HEK293 (cell line): ENCODE results near the gene BLOC1S1.

Experiments
- BCL11B ChIP-seq: fragments of 450-650 bp; formaldehyde crosslinking; IDR thresholded peaks from 2 replicates; pipeline ENCODE4 v1.5.1; 2016; ENCODE audit warnings: low read depth, missing biosample characterization, missing genetic modification characterization
- ELK4 ChIP-seq: IDR thresholded peaks from 2 replicates; pipeline ENCODE4 v1.6.1; 2011; ENCODE audit warnings: mild to moderate bottlenecking, low read depth, low read length, borderline replicate concordance
- FEZF1 ChIP-seq: fragments of 450-650 bp; formaldehyde crosslinking; IDR thresholded peaks from 2 replicates; pipeline ENCODE4 v1.5.1; 2016; ENCODE audit warnings: missing biosample characterization, missing genetic modification characterization
- GFI1B ChIP-seq: fragments of 450-650 bp; formaldehyde crosslinking; IDR thresholded peaks from 2 replicates; pipeline ENCODE4 v1.5.1; 2016; ENCODE audit warnings: missing biosample characterization, missing genetic modification characterization
- HOXA7 ChIP-seq: sonication (generic); formaldehyde crosslinking; IDR thresholded peaks from 2 replicates; pipeline ENCODE4 v1.8.1; 2022; ENCODE audit warnings: missing genetic modification reagents, borderline replicate concordance
- KLF8 ChIP-seq: fragments of 450-650 bp; formaldehyde crosslinking; IDR thresholded peaks from 2 replicates; pipeline ENCODE4 v1.5.1; 2016; ENCODE audit warnings: missing biosample characterization, missing genetic modification characterization
- PRDM4 ChIP-seq: fragments of 450-650 bp; formaldehyde crosslinking; IDR thresholded peaks from 2 replicates; pipeline ENCODE4 v1.5.1; 2017; ENCODE audit warnings: missing biosample characterization, missing genetic modification characterization
- SETDB1 ChIP-seq: IDR thresholded peaks from one replicate; pipeline ENCODE4 v1.6.1; 2017; ENCODE audit warnings: mild to moderate bottlenecking, low read length, moderate library complexity, mixed read lengths; ENCODE audit not compliant: insufficient read length
- SP2 ChIP-seq: fragments of 450-650 bp; formaldehyde crosslinking; IDR thresholded peaks from 2 replicates; pipeline ENCODE4 v1.5.1; 2016; ENCODE audit warnings: missing biosample characterization, missing genetic modification characterization
- ZBTB10 ChIP-seq: fragments of 450-650 bp; formaldehyde crosslinking; IDR thresholded peaks from 2 replicates; pipeline ENCODE4 v1.5.1; 2016; ENCODE audit warnings: missing biosample characterization, missing genetic modification characterization
- ZNF184 ChIP-seq: fragments of 450-650 bp; IDR thresholded peaks from 2 replicates; pipeline ENCODE4 v1.5.1; 2018; ENCODE audit warnings: missing biosample characterization, mild to moderate bottlenecking, missing genetic modification characterization
- ZNF248 ChIP-seq: fragments of 450-650 bp; formaldehyde crosslinking; IDR thresholded peaks from 2 replicates; pipeline ENCODE4 v1.5.1; 2017; ENCODE audit warnings: missing biosample characterization, missing genetic modification characterization
- ZNF354C ChIP-seq: fragments of 450-650 bp; formaldehyde crosslinking; IDR thresholded peaks from 2 replicates; pipeline ENCODE4 v1.5.1; 2016; ENCODE audit warnings: missing biosample characterization, missing genetic modification characterization, low read depth, borderline replicate concordance
- ZNF362 ChIP-seq: fragments of 450-650 bp; formaldehyde crosslinking; IDR thresholded peaks from 2 replicates; pipeline ENCODE4 v1.5.1; 2016; ENCODE audit warnings: missing biosample characterization, missing genetic modification characterization
- ZNF366 ChIP-seq: fragments of 450-650 bp; formaldehyde crosslinking; conservative IDR thresholded peaks from 2 replicates; pipeline ENCODE4 v1.5.1; 2016; ENCODE audit warnings: missing biosample characterization, missing genetic modification characterization
- ZNF473 ChIP-seq: fragments of 450-650 bp; formaldehyde crosslinking; IDR thresholded peaks from 2 replicates; pipeline ENCODE4 v1.5.1; 2017; ENCODE audit warnings: missing biosample characterization, missing genetic modification characterization
- ZNF510 ChIP-seq: fragments of 450-650 bp; formaldehyde crosslinking; IDR thresholded peaks from 2 replicates; pipeline ENCODE4 v1.5.1; 2018; ENCODE audit warnings: mild to moderate bottlenecking, missing genetic modification characterization, missing biosample characterization; ENCODE audit not compliant: insufficient replicate concordance
- ZNF521 ChIP-seq: fragments of 450-650 bp; formaldehyde crosslinking; IDR thresholded peaks from 2 replicates; pipeline ENCODE4 v1.5.1; 2017; ENCODE audit warnings: missing biosample characterization, mild to moderate bottlenecking, missing genetic modification characterization
- ZNF530 ChIP-seq: fragments of 450-650 bp; formaldehyde crosslinking; IDR thresholded peaks from 2 replicates; pipeline ENCODE4 v1.5.1; 2016; ENCODE audit warnings: low read depth, missing biosample characterization, missing genetic modification characterization
- ZNF585B ChIP-seq: fragments of 450-650 bp; formaldehyde crosslinking; IDR thresholded peaks from 2 replicates; pipeline ENCODE4 v1.5.1; 2016; ENCODE audit warnings: missing biosample characterization, missing genetic modification characterization
- ZNF629 ChIP-seq: fragments of 450-650 bp; formaldehyde crosslinking; IDR thresholded peaks from 2 replicates; pipeline ENCODE4 v1.5.1; 2017; ENCODE audit warnings: missing biosample characterization, missing genetic modification characterization
- ZNF670 ChIP-seq: fragments of 450-650 bp; formaldehyde crosslinking; IDR thresholded peaks from 2 replicates; pipeline ENCODE4 v1.5.1; 2016; ENCODE audit warnings: missing biosample characterization, missing genetic modification characterization, low read depth
- ZNF704 ChIP-seq: fragments of 450-650 bp; formaldehyde crosslinking; IDR thresholded peaks from 2 replicates; pipeline ENCODE4 v1.5.1; 2016; ENCODE audit warnings: missing biosample characterization, missing genetic modification characterization
- ZNF785 ChIP-seq: fragments of 450-650 bp; formaldehyde crosslinking; IDR thresholded peaks from 2 replicates; pipeline ENCODE4 v1.5.1; 2016; ENCODE audit warnings: missing biosample characterization, missing genetic modification characterization
- ZSCAN4 ChIP-seq: fragments of 450-650 bp; formaldehyde crosslinking; IDR thresholded peaks from 2 replicates; pipeline ENCODE4 v1.5.1; 2017; ENCODE audit warnings: missing biosample characterization, missing genetic modification characterization

Gene BLOC1S1

GRCh38 chr12:55715833-55716581, at the start of gene BLOC1S1 (continued):
- TF ChIP-seq BCL11B, result no peak
- TF ChIP-seq ELK4, result peak; percentile 59; the same call in 1 of the 2 replicates
- TF ChIP-seq ZBTB10 (tag by site-specific recombination), result peak; percentile 79
- no peak for TF ChIP-seq ZNF670 (tag by site-specific recombination)
- no peak for TF ChIP-seq ZNF585B (tag by site-specific recombination)
- TF ChIP-seq ZNF785, result 0 out of 2 replicates have a peak, but pooled peaks have one; percentile 30
- TF ChIP-seq KLF8 (tag by site-specific recombination), result peak; percentile 99
- TF ChIP-seq ZNF629 (tag by site-specific recombination), result peak; percentile 85
- TF ChIP-seq SP2 (tag by site-specific recombination), result peak; percentile 86
- TF ChIP-seq ZNF184 (tag by site-specific recombination), result peak; percentile 45; the same call in 1 of the 2 replicates
- TF ChIP-seq PRDM4 (tag by site-specific recombination), result peak; percentile 69
- TF ChIP-seq GFI1B (tag by site-specific recombination), result no peak
- TF ChIP-seq SETDB1, result no peak
- TF ChIP-seq ZNF354C (tag by site-specific recombination), result no peak
- no peak for TF ChIP-seq ZNF521 (tag by site-specific recombination)
- no peak for TF ChIP-seq ZNF248 (tag by site-specific recombination)
- TF ChIP-seq HOXA7 (CRISPR knock-in tag), result no peak
- no peak for TF ChIP-seq ZNF473 (tag by site-specific recombination)
- TF ChIP-seq ZNF362 (tag by site-specific recombination), result peak; percentile 85
- no peak for TF ChIP-seq ZNF510 (tag by site-specific recombination)
- peak; percentile 28 for TF ChIP-seq FEZF1 (tag by site-specific recombination)
- TF ChIP-seq ZNF704 (tag by site-specific recombination), result peak; percentile 95
- no peak for TF ChIP-seq ZNF530 (tag by site-specific recombination)
- peak; percentile 51 for TF ChIP-seq ZNF366
- peak; percentile 60; the same call in 1 of the 2 replicates for TF ChIP-seq ZSCAN4 (tag by site-specific recombination)
